ENCODE data around the gene POTED. TPM values are rescaled to one million over a fixed set of nuclear protein-coding genes. Genes with fewer than 3 reads are reported as not detected.
"Not testable (repeated sequence)": the region's sequence is repeated elsewhere in the genome, so short reads cannot be mapped to it uniquely, and the experiment has no call there.

Gene POTED
- total RNA-seq (2014; rRNA removed; shearing (Covaris generic)) (not detected in 2 replicates), polyA plus RNA-seq (2016; fragmentation: Nextera tagmentation; extraction: Ambion mirVana) (not detected in 2 replicates)

GRCh38 chr21:13609477-13609876 is at the start of gene POTED:
POTED (plus strand) TSS chr21:13609777; CDS start chr21:13610229, 452 bp downstream.
- H2AFZ ChIP-seq; H3K9me3 ChIP-seq (ENCODE audit: low read depth); H3K36me3 ChIP-seq (ENCODE audit: low read depth); H3K4me2 ChIP-seq (ENCODE audit: unreplicated experiment); DNase-seq; H3K4me3 ChIP-seq; H3K27me3 ChIP-seq (replicated peaks; ENCODE audit: insufficient read depth); in situ Hi-C loops (cut with MboI); H3K9me2 ChIP-seq (ENCODE audit: insufficient read depth); H3K79me2 ChIP-seq (ENCODE audit: insufficient read depth); H3K9ac ChIP-seq; H3K4me1 ChIP-seq (ENCODE audit: insufficient read depth); H4K20me1 ChIP-seq (ENCODE audit: insufficient read depth); H3K27ac ChIP-seq; H3F3A ChIP-seq (ENCODE audit: insufficient read depth): not testable (repeated sequence)
- 82 to 84% methylated on average over 27 to 38 of the region's 42 CpGs for WGBS, 2 experiments (ENCODE audit: low coverage in 1 of 2, low lambda C conversion rate in 2 of 2, missing lambda C conversion rate in 2 of 2)

- DNase-seq; H3K4me3 ChIP-seq; H3K27ac ChIP-seq; in situ Hi-C loops (cut with MboI); H3F3A ChIP-seq (ENCODE audit: insufficient read depth); H3K79me2 ChIP-seq (ENCODE audit: insufficient read depth); H3K36me3 ChIP-seq (ENCODE audit: low read depth); H3K4me2 ChIP-seq (ENCODE audit: unreplicated experiment); H3K27me3 ChIP-seq (replicated peaks; ENCODE audit: insufficient read depth); H3K9ac ChIP-seq; H3K9me3 ChIP-seq (ENCODE audit: low read depth); H3K9me2 ChIP-seq (ENCODE audit: insufficient read depth); H2AFZ ChIP-seq; H4K20me1 ChIP-seq (ENCODE audit: insufficient read depth); H3K4me1 ChIP-seq (ENCODE audit: insufficient read depth): not testable (repeated sequence)
- WGBS, 2 experiments (ENCODE audit: low coverage in 1 of 2, low lambda C conversion rate in 2 of 2, missing lambda C conversion rate in 2 of 2), result 24 to 25% methylated on average over 3 to 5 of the region's 5 CpGs
Observed at GRCh38 chr21:13650101-13650500, 40.5 kb downstream of the POTED start.

GRCh38 chr21:13651746-13652145 is 42.2 kb downstream of the POTED start:
- H3F3A ChIP-seq (ENCODE audit: insufficient read depth); H3K4me2 ChIP-seq (ENCODE audit: unreplicated experiment); H3K9me3 ChIP-seq (ENCODE audit: low read depth); H3K9me2 ChIP-seq (ENCODE audit: insufficient read depth); H3K4me3 ChIP-seq; H3K27ac ChIP-seq; H3K27me3 ChIP-seq (replicated peaks; ENCODE audit: insufficient read depth); H2AFZ ChIP-seq; H3K4me1 ChIP-seq (ENCODE audit: insufficient read depth); H4K20me1 ChIP-seq (ENCODE audit: insufficient read depth); H3K79me2 ChIP-seq (ENCODE audit: insufficient read depth); in situ Hi-C loops (cut with MboI); H3K9ac ChIP-seq; H3K36me3 ChIP-seq (ENCODE audit: low read depth); DNase-seq: not testable (repeated sequence)
- WGBS, 2 experiments (ENCODE audit: low coverage in 1 of 2, low lambda C conversion rate in 2 of 2, missing lambda C conversion rate in 2 of 2), result 22 to 24% methylated on average over 6 of the region's 6 CpGs

Small RNA genes lying within 50 kb of the gene (microRNA-seq; reads per million reads assigned to microRNA genes)
- not detected for gene MIR3118-1 (ENCODE audit: borderline number of aligned reads)

Small RNA genes lying within 50 kb of the gene (small RNA-seq; reads per million reads assigned to genes)
- gene AL050303.3 (ENCODE audit: low read depth, low replicate concordance), result not detected
- not detected for gene MIR3118-1 (ENCODE audit: low read depth, low replicate concordance)
- not detected for gene RNU6-286P (ENCODE audit: low read depth, low replicate concordance)
